CD4-positive, alpha-beta T cell treated with Interleukin-10 for 1 hour (primary cell): ENCODE data around the gene PRAMEF10.
"Not testable (repeated sequence)": the region's sequence is repeated elsewhere in the genome, so short reads cannot be mapped to it uniquely, and the experiment has no call there.

Experiments
- DNase-seq: peaks from one replicate; pipeline ENCODE4 v3.0.0-alpha.2; 2020

The PRAMEF10 gene, protein sequence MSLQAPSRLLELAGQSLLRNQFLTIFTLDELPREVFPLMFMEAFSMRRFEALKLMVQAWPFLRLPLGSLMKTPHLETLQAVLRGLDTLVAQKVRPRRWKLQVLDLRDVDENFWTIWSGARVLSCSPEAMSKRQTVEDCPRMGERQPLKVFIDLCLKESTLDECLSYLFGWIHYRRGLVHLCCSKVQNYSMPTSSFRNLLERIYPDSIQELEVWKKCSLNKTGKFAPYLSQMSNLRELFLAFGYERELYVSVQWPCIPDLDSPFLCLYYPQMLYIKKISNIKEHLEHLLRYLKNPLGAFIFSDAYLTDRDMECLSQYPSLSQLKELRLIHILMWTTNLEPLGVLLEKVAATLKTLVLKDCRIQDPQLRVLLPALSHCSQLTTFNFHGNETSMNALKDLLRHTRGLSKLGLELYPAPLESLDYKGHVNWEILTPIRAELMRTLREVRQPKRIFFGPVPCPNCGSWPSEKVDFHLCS

DNA sequence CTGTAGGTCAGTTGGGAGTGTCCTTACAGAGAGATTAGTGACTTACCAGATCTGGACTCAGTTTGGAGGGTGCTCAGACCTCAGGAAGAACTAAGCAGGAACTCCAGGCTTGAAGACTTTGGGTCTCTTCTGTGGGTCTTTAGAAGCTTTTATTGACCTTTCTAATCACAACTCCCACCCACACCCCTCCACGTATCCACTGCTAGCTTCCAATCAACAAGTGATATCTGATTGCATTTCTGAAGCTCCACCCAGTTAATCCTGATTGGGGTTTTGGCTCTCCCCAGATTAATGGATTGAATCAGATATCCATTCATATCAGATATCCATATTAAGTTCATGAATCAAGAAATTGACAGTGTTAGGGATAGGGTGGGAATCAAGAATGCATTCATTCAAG is at the start of gene PRAMEF10:
Gene PRAMEF10 (minus strand): TSS at position 101 of the 400 bp plus-strand sequence. CDS start 2,423 bp downstream, outside the sequence.
- not testable (repeated sequence) for DNase-seq

DNA sequence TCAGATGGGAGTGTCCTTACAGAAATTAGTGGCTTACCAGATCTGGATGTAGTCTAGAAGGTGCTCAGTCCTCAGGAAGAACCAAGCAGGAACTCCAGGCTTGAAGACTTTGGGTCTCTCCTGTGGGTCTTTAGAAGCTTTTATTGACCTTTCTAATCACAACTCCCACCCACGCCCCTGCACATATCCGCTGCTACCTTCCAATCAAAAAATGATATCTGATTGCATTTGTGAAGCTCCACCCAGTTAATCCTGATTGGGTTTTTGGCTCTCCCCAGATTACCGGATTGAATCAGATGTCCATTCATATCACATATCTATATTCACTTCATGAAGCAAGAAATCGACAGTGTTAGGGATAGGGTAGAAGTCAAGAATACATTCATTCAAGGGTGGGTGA is 49.4 kb upstream of the PRAMEF10 start, which contains the start of gene PRAMEF6:
Gene PRAMEF6 (minus strand): TSS at position 101 of the 400 bp plus-strand sequence. CDS start 5,062 bp downstream, outside the sequence.
- DNase-seq: not testable (repeated sequence)

DNA sequence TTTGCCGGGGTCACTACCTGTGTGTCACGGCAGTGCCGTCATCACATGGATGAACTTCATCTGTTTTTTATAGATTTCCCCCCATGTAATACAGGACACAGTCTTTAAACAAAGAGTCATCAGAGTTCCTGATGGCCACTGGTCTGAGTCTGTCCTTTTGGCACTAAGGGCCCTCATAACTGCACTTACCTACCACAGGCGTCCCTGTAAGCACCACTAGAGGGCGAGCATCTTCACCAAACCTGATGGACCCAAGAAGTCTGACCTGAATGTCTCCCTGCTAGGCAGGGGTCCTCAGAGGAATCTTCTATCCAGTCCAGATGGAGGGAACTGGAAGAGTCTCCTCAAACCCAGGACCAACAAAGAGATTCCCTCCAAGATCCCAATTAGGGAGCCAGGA is 26.3 kb upstream of the PRAMEF10 start:
- not testable (repeated sequence) for DNase-seq

DNA sequence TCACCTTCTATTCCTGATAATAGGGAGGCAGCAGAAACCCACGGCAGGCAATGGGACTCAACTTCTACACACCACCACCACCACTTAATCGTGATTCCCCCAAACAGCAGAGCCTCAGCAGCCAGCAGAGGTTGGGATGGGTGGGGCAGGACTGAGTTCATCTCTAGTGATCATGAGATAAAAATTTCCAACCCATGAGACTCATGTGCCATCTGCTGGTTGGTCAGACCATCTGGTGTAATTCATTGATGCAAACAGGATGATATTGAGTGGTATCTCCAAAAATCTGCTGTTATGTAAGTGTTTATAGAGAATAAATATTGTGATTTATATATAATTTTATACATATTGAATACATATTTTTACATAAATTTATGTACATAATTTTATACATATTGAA is 23.7 kb upstream of the PRAMEF10 start:
- DNase-seq: not testable (repeated sequence)

DNA sequence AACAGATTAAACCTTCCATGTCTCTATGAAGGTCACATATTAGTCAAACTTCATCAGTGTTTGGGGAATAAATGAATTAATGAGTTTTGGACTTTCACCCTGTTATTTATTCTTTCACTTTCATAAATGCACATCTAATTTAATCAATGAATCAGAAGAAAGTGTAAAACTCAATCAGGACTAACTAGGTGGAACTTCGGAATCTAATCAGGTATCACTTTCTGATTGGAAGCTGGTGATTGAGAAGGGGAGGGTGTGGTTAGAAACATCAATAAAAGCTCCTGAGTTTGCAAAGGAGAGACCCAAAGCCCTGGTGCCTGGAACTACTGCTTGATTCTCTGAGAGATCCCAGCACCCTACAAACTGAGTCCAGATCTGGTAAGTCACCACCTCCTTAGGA is 18.2 kb upstream of the PRAMEF10 start, which contains the start of gene PRAMEF7:
Gene PRAMEF7 (plus strand): TSS at position 301 of the 400 bp plus-strand sequence. CDS start 1,083 bp downstream, outside the sequence.
- DNase-seq: not testable (repeated sequence)

DNA sequence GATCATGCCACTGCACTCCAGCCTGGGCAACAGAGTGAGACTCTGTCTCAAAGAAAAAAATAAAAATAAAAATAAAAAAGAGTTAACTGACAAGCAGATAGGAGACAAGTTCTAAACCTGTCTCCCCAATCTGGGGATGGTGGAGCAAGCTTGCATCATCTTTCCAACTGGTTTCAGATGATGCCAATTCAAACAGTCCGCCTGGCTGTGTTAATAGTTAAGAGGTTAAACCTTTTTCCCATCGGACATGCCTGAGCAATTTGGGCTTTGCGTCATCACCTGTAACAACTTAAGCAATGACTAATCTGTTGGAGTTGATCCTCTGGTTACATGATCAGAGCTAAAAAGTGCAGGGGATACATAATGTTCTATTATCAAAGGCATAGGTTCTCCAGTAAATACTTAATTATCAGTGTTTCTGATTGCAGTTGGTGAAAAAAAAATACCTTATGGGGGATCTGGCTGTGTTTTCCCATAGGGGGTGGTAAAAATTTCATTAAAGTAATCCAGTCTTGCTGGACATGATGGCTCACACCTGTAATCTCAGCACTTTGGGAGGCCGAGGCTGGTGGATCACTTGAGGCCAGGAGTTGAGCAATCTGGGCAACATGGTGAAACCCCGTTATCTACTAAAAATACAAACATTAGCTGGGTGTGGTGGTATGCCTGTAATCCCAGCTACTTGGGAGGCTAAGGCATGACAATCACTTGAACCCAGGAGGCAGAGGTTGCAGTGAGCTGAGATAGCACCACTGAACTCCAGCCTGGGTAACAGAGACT is 5.9 kb upstream of the PRAMEF10 start:
- DNase-seq: not testable (repeated sequence)

DNA sequence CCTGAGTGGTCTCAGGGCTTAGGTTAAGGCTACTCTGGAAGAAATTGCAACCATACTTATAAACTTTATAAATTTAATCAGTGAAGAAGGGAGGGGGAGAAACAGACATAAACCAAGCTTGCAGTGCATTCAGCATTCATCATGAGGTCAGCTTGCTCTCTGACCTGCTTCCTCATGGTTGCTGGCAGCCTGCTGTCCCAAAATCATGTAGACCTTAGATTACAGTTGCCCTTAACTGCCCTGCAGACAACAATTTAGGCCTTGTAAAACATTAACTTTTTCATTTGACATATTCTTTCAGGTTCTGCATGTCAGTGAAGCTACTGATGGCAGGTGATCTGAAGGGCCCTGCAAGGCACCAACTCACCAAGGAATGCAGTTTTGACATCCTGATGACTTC is 1.1 kb upstream of the PRAMEF10 start:
- not testable (repeated sequence) for DNase-seq

DNA sequence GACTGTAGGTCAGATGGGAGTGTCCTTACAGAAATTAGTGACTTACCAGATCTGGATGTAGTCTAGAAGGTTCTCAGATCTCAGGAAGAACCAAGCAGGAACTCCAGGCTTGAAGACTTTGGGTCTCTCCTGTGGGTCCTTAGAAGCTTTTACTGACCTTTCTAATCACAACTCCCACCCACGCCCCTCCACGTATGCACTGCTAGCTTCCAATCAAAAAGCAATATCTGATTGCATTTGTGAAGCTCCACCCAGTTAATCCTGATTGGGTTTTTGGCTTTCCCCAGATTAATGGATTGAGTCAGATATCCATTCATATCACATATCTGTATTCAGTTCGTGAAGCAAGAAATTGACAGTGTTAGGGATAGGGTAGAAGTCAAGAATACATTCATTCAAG is 12.0 kb downstream of the PRAMEF10 start, which contains the start of gene PRAMEF4:
Gene PRAMEF4 (minus strand): TSS at position 101 of the 400 bp plus-strand sequence. CDS start 2,807 bp downstream, outside the sequence.
- DNase-seq: not testable (repeated sequence)

DNA sequence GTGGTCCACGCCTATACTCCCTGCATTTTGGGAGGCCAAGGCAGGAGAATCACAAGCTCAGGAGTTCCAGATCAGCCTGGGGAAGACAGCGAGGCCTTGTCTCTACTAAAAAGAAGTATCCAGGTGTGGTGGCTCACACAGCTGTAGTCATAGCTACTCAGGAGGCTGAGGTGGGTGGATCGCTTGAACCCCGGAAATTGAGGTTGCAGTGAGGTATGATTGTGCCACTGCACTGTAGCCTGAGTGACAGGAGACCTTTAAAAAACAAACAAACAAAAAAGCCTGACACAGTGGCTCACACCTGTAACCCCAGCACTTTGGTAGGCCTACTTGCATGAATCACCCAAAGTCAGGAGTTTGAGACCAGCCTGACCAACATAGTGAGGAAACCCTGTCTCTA is 19.6 kb downstream of the PRAMEF10 start:
- not testable (repeated sequence) for DNase-seq

DNA sequence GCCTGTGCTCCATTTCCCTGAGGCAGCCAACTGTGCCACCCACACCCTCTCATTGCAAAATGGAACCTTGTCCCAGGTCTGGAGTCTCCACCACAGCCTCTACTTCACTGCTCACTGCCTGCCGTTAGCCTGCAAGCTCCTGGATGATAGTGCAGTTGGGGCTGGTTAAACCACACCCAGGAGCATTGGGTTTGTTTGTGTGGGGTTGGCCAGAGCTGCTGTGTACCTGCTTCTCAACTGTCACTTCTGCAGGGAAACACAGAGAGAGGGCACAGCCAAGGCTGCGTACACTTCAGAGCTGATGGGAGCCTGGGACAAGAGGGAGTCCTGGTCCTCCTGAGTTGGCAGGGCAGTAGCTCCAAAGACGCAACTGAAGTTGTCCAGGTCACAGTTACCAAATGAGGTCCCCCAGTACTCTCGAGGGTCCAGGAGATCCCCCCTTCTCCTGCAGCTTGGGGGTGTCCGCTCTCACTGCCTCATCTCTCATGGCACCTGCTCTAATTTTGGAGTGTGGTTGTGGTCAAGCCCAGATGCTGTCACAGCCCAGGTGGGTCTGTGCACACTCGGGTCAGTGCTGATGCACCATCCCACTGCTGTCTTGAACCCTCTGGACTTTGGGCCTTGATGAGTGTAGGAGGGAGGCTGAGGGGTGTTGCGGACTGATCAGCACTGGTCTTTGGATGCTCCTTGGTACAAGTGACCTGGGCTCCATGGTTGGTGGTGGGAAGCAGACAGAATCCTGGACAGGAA is 34.8 kb downstream of the PRAMEF10 start:
- DNase-seq: not testable (repeated sequence)

DNA sequence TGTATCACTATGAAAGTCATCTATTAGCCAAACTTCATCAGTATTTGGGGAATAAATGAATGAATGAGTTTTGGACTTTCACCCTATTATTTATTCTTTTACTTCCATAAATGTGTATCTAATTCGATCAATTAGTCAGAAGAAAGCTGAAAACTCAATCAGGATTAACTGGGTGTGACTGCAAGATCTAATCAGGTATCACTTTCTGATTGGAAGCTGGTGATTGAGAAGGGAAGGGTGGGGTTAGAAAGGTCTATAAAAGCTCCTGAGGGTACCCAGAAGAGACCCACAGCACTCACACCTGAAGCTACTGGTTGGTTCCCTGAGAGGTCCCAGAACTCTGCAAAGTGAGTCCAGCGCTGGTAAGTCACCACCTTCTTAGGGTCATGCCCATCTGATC is 41.3 kb downstream of the PRAMEF10 start, which contains the start of gene PRAMEF2:
Gene PRAMEF2 (plus strand): TSS at position 301 of the 400 bp plus-strand sequence. CDS start 1,924 bp downstream, outside the sequence.
- not testable (repeated sequence) for DNase-seq

DNA sequence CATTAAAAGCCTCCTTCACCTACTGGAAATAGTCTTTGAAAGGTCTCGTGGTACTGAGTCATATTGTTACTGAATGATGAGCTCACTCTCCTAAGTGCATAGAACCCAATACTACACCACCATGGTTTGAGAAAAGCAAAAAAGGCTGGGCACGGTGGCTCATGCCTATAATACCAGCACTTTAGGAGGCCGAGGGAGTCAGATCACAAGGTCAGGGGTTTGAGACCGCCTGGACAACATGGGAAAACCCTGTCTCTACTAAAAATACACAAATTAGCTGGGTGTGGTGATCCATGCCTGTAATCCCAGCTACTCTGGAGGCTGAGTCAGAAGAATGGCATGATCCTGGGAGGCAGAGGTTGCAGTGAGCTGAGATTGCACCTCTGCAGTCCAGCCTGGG is 46.3 kb downstream of the PRAMEF10 start:
- DNase-seq: no peak

DNA sequence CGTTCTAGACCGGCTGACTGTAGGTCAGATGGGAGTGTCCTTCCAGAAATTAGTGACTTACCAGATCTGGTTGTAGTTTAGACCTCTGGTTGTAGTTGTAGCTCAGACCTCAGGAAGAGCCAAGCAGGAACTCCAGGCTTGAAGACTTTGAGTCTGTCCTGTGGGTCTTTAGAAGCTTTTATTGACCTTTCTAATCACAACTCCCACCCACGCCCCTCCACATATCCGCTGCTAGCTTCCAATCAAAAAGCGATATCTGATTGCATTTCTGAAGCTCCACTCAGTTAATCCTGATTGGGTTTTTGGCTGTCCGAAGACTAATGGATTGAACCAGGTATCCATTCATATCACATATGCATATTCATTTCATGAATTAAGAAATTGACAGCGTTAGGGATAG is 49.5 kb downstream of the PRAMEF10 start, which contains the start of gene HNRNPCL1:
Gene HNRNPCL1 (minus strand): TSS at position 101 of the 400 bp plus-strand sequence. CDS start 431 bp downstream, outside the sequence.
- not testable (repeated sequence) for DNase-seq
